Measurements from ENCODE around the gene LRP8.

GRCh38 chr1:53298045-53298637, 29.7 kb downstream of the LRP8 start:
- TF ChIP-seq POLR2AphosphoS5 (IDR thresholded peaks at IDR 0.05; ENCODE audit: low read depth, low read length) (no peak), PAX5 (IDR thresholded peaks at IDR 0.05; ENCODE audit: insufficient read depth, low read length, severe bottlenecking) (no peak), POLR2A (IDR thresholded peaks at IDR 0.05; ENCODE audit: low read depth, low read length) (no peak), POU2F2 (IDR thresholded peaks at IDR 0.05; ENCODE audit: low read depth, low read length) (no peak), TAF1 (IDR thresholded peaks at IDR 0.05; ENCODE audit: low read depth, low read length) (no peak)

All from GM12891 (cell line).